ENCODE measurements around the gene NUPR1. TPM values are rescaled to one million over a fixed set of nuclear protein-coding genes. Genes with fewer than 3 reads are reported as not detected.
"Not testable (repeated sequence)": the region's sequence is repeated elsewhere in the genome, so short reads cannot be mapped to it uniquely, and the experiment has no call there.

Gene NUPR1
- polyA plus RNA-seq, 1 experiment: 108 TPM

- TF ChIP-seq CTCF (IDR thresholded peaks at IDR 0.05; ENCODE audit: low read depth, low read length): no peak
- POLR2A ChIA-PET: no interaction called here
- Histone ChIP-seq H3K9me3 (ENCODE audit: control insufficient read depth, insufficient read depth, low read length) (no peaks in the 10 kb centered on the region), H3K4me3 (ENCODE audit: low read depth, low read length) (no peak overlapping the region), H3K27ac (ENCODE audit: low read depth, low read length) (no peak overlapping the region), H3K27me3 (ENCODE audit: control insufficient read depth, insufficient read depth, low read length) (peaks cover 6% of the 10 kb centered on the region)
- DNase-seq (ENCODE audit: low read depth, low spot score): no peak
- CTCF ChIA-PET: no interaction called here
These were observed 7.9 kb upstream of the NUPR1 start for GRCh38 chr16:28546626-28547025.

- POLR2A ChIA-PET: interaction anchor here (0.6 kb wide), 1 partner anchor 36 kb away, joined by 4 read pairs; no protein-coding TSS in a partner anchor
- CTCF ChIA-PET; H3K4me3 ChIP-seq (ENCODE audit: low read depth, low read length): not testable (repeated sequence)
These were observed 7.2 kb upstream of the NUPR1 start for GRCh38 chr16:28545964-28546363.

GRCh38 chr16:28544998-28545397 is 6.2 kb upstream of the NUPR1 start:
- no peak overlapping the region for H3K27ac ChIP-seq (ENCODE audit: low read depth, low read length)
- no peak overlapping the region for H3K4me3 ChIP-seq (ENCODE audit: low read depth, low read length)
- H3K9me3 ChIP-seq (ENCODE audit: control insufficient read depth, insufficient read depth, low read length): no peaks in the 10 kb centered on the region
- no peak for TF ChIP-seq CTCF (IDR thresholded peaks at IDR 0.05; ENCODE audit: low read depth, low read length)
- ChIA-PET POLR2A (interaction anchor here (0.6 kb wide), 1 partner anchor 36 kb away, joined by 4 read pairs; no protein-coding TSS in a partner anchor), CTCF (interaction anchor here (0.7 kb wide), 1 partner anchor 12 kb away, joined by 7 read pairs; no protein-coding TSS in a partner anchor)
- DNase-seq (ENCODE audit: low read depth, low spot score): no peak
- H3K27me3 ChIP-seq (ENCODE audit: control insufficient read depth, insufficient read depth, low read length): peaks cover 6% of the 10 kb centered on the region

More at GRCh38 chr16:28545964-28546363, 7.2 kb upstream of the NUPR1 start:
- not testable (repeated sequence) for DNase-seq (ENCODE audit: low read depth, low spot score); H3K27ac ChIP-seq (ENCODE audit: low read depth, low read length); H3K9me3 ChIP-seq (ENCODE audit: control insufficient read depth, insufficient read depth, low read length); H3K27me3 ChIP-seq (ENCODE audit: control insufficient read depth, insufficient read depth, low read length)

- Histone ChIP-seq H3K27ac (ENCODE audit: low read depth, low read length) (no peak overlapping the region), H3K4me3 (ENCODE audit: low read depth, low read length) (no peak overlapping the region), H3K9me3 (ENCODE audit: control insufficient read depth, insufficient read depth, low read length) (peaks cover under 1% of the 10 kb centered on the region), H3K27me3 (ENCODE audit: control insufficient read depth, insufficient read depth, low read length) (peaks cover 6% of the 10 kb centered on the region)
- POLR2A ChIA-PET: no interaction called here
- CTCF ChIA-PET: no interaction called here
- DNase-seq (ENCODE audit: low read depth, low spot score): no peak
- TF ChIP-seq CTCF (IDR thresholded peaks at IDR 0.05; ENCODE audit: low read depth, low read length): no peak
These were observed 4.3 kb upstream of the NUPR1 start for GRCh38 chr16:28543072-28543471.

GRCh38 chr16:28542646-28543045 is 3.9 kb upstream of the NUPR1 start:
- ChIA-PET POLR2A (no interaction called here), CTCF (no interaction called here)
- no peak for TF ChIP-seq CTCF (IDR thresholded peaks at IDR 0.05; ENCODE audit: low read depth, low read length)
- Histone ChIP-seq H3K27ac (ENCODE audit: low read depth, low read length) (no peak overlapping the region), H3K27me3 (ENCODE audit: control insufficient read depth, insufficient read depth, low read length) (peaks cover 6% of the 10 kb centered on the region), H3K4me3 (ENCODE audit: low read depth, low read length) (no peak overlapping the region), H3K9me3 (ENCODE audit: control insufficient read depth, insufficient read depth, low read length) (peaks cover 5% of the 10 kb centered on the region)
- DNase-seq (ENCODE audit: low read depth, low spot score): no peak

GRCh38 chr16:28540346-28540745 is 1.6 kb upstream of the NUPR1 start:
- Histone ChIP-seq H3K4me3 (ENCODE audit: low read depth, low read length) (no peak overlapping the region), H3K27me3 (ENCODE audit: control insufficient read depth, insufficient read depth, low read length) (no peaks in the 10 kb centered on the region), H3K27ac (ENCODE audit: low read depth, low read length) (no peak overlapping the region), H3K9me3 (ENCODE audit: control insufficient read depth, insufficient read depth, low read length) (peaks cover 12% of the 10 kb centered on the region)
- TF ChIP-seq CTCF (IDR thresholded peaks at IDR 0.05; ENCODE audit: low read depth, low read length): no peak
- ChIA-PET CTCF (interaction anchor here (1.0 kb wide), 1 partner anchor 17 kb away, joined by 3 read pairs; no protein-coding TSS in a partner anchor), POLR2A (no interaction called here)
- no peak for DNase-seq (ENCODE audit: low read depth, low spot score)
